OCI-M2 (cell line): ENCODE results near the gene LNPK.
"Not testable (repeated sequence)": the region's sequence is repeated elsewhere in the genome, so short reads cannot be mapped to it uniquely, and the experiment has no call there.

Experiments
- DNase-seq: peaks from one replicate; lab custom pipeline; 2025; ENCODE audit not compliant: unreplicated experiment; lab: John Stamatoyannopoulos, UW

Gene LNPK

DNA sequence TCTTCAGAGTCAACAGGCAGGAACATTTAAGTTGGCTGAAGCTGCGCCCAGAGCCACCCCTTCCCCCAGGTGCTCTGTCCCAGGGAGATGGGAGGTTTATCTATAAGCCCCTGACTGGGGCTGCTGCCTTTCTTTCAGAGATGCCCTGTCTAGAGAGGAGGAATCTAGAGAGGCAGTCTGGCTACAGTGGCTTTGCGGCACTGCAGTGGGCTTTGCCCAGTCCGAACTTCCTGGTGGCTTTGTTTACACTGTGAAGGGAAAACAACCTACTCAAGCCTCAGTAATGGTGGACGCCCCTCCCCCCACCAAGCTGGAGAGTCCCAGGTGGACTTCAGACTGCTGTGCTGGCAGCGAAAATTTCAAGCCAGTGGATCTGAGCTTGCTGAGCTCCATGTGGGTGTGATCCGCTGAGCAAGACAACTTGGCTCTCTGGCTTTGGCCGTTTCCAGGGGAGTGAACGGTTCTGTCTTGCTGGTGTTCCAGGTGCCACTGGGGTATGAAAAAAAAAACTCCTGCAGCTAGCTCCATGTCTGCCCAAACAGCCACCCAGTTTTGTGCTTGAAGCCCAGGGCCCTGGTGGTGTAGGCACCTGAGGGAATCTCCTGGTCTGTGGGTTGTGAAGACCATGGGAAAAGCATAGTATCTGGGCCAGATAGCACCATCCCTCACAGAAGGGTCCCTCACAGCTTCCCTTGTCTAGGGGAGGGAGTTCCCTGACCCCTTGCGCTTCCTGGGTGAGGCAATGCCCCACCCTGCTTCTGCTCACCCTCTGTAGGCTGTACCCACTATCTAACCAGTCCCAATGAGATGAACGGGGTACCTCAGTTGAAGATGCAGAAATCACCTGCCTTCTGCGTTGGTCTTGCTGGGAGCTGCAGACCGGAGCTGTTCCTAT lies 88.0 kb downstream of the LNPK start:
- DNase-seq, result not testable (repeated sequence)

- not testable (repeated sequence) for DNase-seq
These were observed 88.8 kb downstream of the LNPK start for GRCh38 chr2:175913267-175913666.

GRCh38 chr2:175904035-175904434 lies 98.0 kb downstream of the LNPK start:
- DNase-seq, result no peak

GRCh38 chr2:175903384-175903936 lies 98.6 kb downstream of the LNPK start:
- DNase-seq, result no peak

DNA sequence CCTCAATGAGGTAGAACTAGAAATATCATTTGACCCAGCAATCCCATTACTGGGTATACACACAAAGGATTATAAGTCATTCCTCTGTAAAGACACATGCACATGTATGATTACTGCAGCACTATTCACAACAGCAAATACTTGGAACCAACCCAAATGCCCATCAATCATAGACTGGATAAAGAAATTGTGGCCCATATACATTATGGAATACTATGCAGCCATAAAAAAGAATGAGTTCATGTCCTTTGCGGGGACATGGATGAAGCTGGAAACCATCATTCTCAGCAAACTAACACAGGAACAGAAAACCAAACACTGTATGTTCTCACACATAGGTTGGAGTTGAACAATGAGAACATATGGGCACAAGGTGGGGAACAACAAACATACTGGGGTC lies 106.1 kb downstream of the LNPK start:
- not testable (repeated sequence) for DNase-seq

DNA sequence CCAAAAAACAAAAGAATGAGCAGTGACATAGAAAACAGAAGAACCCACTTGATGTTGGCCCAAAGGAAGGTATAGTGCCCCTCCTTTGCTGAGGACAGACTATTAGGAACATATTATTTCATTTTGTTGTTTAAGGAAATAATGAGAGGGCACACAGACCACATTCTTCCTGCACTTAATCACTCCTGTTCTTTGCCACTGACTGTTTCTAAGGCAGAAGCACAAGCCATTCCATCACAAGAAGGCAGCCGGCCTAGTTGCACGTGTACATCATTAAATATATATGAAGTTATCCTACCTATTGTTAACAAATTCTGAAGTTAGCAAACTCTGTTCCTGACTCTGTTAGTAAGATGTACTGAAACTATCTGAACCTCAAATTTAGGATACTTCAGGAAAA lies 110.0 kb downstream of the LNPK start:
- DNase-seq, result no peak

- DNase-seq, result no peak
These were observed 111.3 kb downstream of the LNPK start for GRCh38 chr2:175890636-175891242.

DNA sequence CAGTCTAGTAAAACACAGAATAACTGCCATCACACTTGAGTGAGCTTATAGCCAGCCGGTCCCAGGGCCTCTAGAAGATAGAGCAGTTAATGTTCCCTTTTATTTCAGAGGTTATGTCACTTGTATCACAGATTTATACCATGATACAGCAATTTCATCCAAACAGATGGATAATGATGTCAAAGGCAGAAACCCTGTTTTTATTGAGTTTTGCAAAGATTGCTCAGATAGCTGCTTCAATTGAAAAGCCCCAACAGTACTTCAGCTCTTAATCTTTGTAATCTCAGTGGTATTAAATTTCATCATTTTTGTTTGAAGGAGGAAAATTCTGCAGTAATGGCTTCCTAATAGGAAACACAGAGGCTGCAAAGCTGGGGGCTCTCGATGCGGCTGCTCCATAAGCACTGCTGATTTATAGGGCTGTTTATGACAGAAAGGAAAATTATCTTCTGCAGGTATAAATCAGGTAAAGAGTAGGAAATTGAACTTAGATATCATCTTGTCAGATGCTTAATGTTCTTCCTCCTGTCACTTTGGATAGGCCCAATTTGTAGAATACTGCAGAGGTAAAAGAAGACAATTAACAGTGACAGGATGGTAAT lies 112.3 kb downstream of the LNPK start:
- DNase-seq, result no peak

DNA sequence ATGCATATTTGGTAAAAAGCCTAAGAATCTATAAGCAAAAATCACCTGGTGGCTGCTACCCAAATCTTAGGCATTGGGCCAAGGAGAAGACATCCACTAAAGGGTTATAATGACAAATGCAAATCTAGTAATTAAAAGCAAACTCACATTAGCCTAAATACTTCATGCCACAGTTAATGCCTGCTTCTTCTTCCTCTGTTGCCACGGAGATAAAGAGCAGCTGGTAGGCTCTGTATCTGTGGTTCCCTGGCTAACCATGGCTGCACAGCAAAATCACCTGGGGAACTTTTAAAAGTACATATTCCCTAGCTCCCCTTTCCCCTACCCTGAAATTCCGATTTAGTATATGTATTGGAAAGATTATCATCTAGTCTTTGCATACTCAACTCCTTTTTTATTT lies 114.3 kb downstream of the LNPK start:
- no peak for DNase-seq

GRCh38 chr2:175884697-175885393 lies 117.2 kb downstream of the LNPK start:
- DNase-seq, result no peak

DNA sequence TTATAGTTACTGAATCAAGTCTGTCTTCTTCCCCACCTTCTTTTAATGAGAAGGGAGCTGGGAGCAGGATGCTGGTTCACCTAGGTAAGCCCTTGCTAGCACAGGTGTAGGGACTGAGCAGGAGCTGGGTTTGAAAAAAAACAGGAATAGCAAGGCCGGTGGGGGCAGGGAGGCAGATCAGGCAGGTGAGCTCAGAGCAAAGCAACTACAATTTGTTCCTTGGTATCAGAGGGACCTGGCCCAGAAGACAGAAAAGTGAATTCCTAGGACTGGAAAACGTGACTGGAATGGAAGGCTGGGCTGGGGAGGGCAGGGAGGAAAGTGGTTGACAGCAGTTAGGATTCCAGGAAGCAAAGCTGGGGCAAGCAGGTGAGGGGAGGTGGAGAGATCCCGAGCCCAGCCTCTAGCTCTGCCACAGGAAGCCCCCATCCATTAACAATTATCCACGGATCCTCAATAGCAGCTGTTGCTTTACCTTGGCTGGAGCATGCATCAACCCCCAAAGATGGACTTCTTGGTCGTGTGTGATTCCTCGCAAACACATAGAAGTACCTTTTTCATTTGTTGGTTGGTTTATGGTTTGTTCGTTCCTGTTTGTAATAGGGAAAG lies 118.4 kb downstream of the LNPK start:
- DNase-seq, result no peak

DNA sequence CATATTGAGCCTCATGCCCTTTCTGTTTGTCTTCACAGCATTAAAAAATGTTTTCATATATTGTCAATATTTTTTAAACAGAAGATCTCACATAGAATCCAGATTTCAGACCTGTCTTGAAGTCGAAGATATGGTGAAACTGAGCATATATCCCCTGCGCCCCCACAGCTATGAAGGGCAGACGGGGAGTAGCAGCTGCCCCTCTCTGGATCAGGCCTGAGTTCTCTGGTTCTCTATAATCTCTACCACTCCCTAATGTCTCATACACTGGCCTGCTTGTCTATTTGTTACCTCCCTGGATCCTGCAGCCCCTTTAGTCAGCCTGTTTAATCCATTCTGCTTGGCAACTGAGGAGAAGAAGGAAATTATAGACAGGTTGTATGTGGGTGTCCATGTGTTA lies 122.4 kb downstream of the LNPK start:
- no peak for DNase-seq

- no peak for DNase-seq
These were observed 124.1 kb downstream of the LNPK start for GRCh38 chr2:175877845-175878544.

GRCh38 chr2:175874291-175874690 lies 127.8 kb downstream of the LNPK start:
- DNase-seq, result no peak
